Measurements from ENCODE around the gene ARG2. TPM values are rescaled to one million over a fixed set of nuclear protein-coding genes. Genes with fewer than 3 reads are reported as not detected.
A peak's percentile ranks its signal among the peaks of the same experiment; 100 is the strongest.

Gene ARG2
- total and polyA plus RNA-seq, 2 experiments from 2014 or later, result 29.0 to 35.0 TPM

GRCh38 chr14:67583711-67584644, 35.7 kb upstream of the ARG2 start:
- Histone ChIP-seq H3K9me3 (ENCODE audit: low read depth) (no peaks in the 10 kb centered on the region), H3K27me3 (no peaks in the 10 kb centered on the region), H3K4me1 (ENCODE audit: insufficient read depth) (peaks cover 28% of the 10 kb centered on the region), H3K79me2 (no peaks in the 10 kb centered on the region), H2AFZ (no peak overlapping the region), H4K20me1 (ENCODE audit: insufficient read depth, poor library complexity, severe bottlenecking) (no peaks in the 10 kb centered on the region), H3K9me2 (replicated peaks; ENCODE audit: insufficient read depth) (no peaks in the 10 kb centered on the region), H3K36me3 (replicated peaks; ENCODE audit: insufficient read depth, low read depth) (no peaks in the 10 kb centered on the region), H3K4me2 (no peak overlapping the region), H3K27ac (no peak overlapping the region), H3K4me3 (no peak overlapping the region)
- TF ChIP-seq CTCF (IDR thresholded peaks at IDR 0.05; ENCODE audit: poor library complexity), result peak; percentile 68
- TF ChIP-seq EZH2 (IDR thresholded peaks at IDR 0.05; ENCODE audit: borderline replicate concordance), result no peak
- WGBS (ENCODE audit: low lambda C conversion rate, missing lambda C conversion rate), result 90% methylated on average over 6 of the region's 6 CpGs
- DNase-seq (ENCODE audit: low spot score), result peak; percentile 67

- Histone ChIP-seq H4K20me1 (ENCODE audit: insufficient read depth, poor library complexity, severe bottlenecking) (no peaks in the 10 kb centered on the region), H3K36me3 (replicated peaks; ENCODE audit: insufficient read depth, low read depth) (no peaks in the 10 kb centered on the region), H3K4me2 (no peak overlapping the region), H3K27me3 (no peaks in the 10 kb centered on the region), H3K79me2 (no peaks in the 10 kb centered on the region), H3K27ac (no peak overlapping the region), H3K9me3 (ENCODE audit: low read depth) (no peaks in the 10 kb centered on the region), H2AFZ (no peak overlapping the region), H3K4me3 (no peak overlapping the region), H3K9me2 (replicated peaks; ENCODE audit: insufficient read depth) (no peaks in the 10 kb centered on the region), H3K4me1 (ENCODE audit: insufficient read depth) (peaks cover 29% of the 10 kb centered on the region)
- 78% methylated on average over 3 of the region's 3 CpGs for WGBS (ENCODE audit: low lambda C conversion rate, missing lambda C conversion rate)
- DNase-seq (ENCODE audit: low spot score), result no peak
- TF ChIP-seq EZH2phosphoT487 (IDR thresholded peaks at IDR 0.05; ENCODE audit: low read depth, severe bottlenecking, unreplicated experiment), result no peak
- TF ChIP-seq CTCF (IDR thresholded peaks at IDR 0.05; ENCODE audit: poor library complexity), result no peak
- TF ChIP-seq EZH2 (IDR thresholded peaks at IDR 0.05; ENCODE audit: borderline replicate concordance), result no peak
Measured at GRCh38 chr14:67584978-67585377, 34.7 kb upstream of the ARG2 start.

DNA sequence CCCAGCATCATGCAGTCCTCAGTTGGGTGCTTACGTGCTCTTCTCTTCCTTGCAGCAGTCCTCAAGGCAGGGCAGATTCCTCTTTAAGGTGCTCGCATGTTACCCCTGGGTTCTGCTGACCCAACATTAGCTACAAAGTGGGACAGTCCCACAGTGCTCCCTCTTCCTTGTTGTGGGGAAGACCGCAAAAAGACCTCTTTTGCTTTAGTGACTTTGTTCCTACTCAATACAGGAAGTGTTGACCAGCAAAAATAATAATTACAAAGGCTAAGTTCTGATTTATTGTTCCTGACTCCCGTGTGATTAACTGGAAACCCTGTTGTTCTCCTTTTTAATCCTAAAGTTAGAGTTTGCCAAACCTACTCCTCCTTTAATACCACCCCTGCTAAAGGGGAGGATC, 33.4 kb upstream of the ARG2 start:
- 92% methylated on average over 4 of the region's 4 CpGs for WGBS (ENCODE audit: low lambda C conversion rate, missing lambda C conversion rate)
- Histone ChIP-seq H3K9me2 (replicated peaks; ENCODE audit: insufficient read depth) (no peaks in the 10 kb centered on the region), H3K9me3 (ENCODE audit: low read depth) (no peaks in the 10 kb centered on the region), H3K79me2 (no peaks in the 10 kb centered on the region), H3K27me3 (no peaks in the 10 kb centered on the region), H2AFZ (no peak overlapping the region), H3K4me2 (no peak overlapping the region), H3K4me1 (ENCODE audit: insufficient read depth) (peaks cover 20% of the 10 kb centered on the region), H3K4me3 (no peak overlapping the region), H3K36me3 (replicated peaks; ENCODE audit: insufficient read depth, low read depth) (no peaks in the 10 kb centered on the region), H3K27ac (no peak overlapping the region), H4K20me1 (ENCODE audit: insufficient read depth, poor library complexity, severe bottlenecking) (no peaks in the 10 kb centered on the region)
- no peak for TF ChIP-seq EZH2phosphoT487 (IDR thresholded peaks at IDR 0.05; ENCODE audit: low read depth, severe bottlenecking, unreplicated experiment)
- no peak for TF ChIP-seq EZH2 (IDR thresholded peaks at IDR 0.05; ENCODE audit: borderline replicate concordance)
- TF ChIP-seq CTCF (IDR thresholded peaks at IDR 0.05; ENCODE audit: poor library complexity), result no peak
- DNase-seq (ENCODE audit: low spot score), result no peak
